ENCODE measurements around the gene TM7SF2.

Gene TM7SF2

GRCh38 chr11:65087827-65088226 lies 23.8 kb upstream of the TM7SF2 start:
- H3K4me3 ChIP-seq (ENCODE audit: low read depth, low read length), result no peak overlapping the region

GRCh38 chr11:65089621-65090020 lies 22.1 kb upstream of the TM7SF2 start:
- H3K4me3 ChIP-seq (ENCODE audit: low read depth, low read length), result no peak overlapping the region

DNA sequence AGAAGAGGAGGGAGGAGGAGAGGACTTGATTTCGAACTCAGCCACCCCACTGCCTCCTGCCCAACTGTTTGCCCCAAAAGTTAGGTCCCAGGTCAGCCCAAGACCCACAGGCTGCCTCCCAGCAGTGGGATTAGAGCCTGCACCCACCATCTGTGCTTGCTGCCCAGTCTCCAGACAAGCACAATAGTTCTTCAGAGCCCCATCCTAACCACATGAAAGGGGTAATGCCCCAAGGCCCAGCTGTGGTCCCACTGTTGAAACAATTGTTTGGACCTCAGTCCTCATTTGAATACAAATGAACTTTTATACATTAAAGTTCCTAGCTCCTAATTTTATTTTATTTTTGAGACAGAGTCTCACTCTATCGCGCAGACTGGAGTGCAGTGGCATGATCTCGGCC lies 21.0 kb upstream of the TM7SF2 start:
- H3K4me3 ChIP-seq (ENCODE audit: low read depth, low read length), result no peak overlapping the region

DNA sequence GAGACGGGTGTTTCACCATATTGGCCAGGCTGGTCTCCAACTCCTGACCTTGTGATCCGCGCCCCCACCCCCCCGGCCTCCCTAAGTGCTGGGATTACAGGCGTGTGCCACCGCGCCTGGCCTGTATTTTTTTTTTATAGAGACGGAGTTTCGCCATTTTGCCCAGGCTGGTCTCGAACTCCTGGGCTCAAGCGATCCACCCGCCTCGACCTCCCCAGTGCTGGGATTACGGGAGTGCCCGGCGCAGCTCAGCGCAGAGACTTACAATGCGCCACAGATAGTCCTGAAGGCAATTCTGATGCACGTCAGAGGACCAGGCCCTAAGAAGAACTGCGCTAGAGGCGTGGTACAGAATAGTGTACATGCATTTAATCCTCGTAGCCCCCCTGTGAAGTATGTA lies 16.2 kb upstream of the TM7SF2 start:
- no peak overlapping the region for H3K4me3 ChIP-seq (ENCODE audit: low read depth, low read length)

DNA sequence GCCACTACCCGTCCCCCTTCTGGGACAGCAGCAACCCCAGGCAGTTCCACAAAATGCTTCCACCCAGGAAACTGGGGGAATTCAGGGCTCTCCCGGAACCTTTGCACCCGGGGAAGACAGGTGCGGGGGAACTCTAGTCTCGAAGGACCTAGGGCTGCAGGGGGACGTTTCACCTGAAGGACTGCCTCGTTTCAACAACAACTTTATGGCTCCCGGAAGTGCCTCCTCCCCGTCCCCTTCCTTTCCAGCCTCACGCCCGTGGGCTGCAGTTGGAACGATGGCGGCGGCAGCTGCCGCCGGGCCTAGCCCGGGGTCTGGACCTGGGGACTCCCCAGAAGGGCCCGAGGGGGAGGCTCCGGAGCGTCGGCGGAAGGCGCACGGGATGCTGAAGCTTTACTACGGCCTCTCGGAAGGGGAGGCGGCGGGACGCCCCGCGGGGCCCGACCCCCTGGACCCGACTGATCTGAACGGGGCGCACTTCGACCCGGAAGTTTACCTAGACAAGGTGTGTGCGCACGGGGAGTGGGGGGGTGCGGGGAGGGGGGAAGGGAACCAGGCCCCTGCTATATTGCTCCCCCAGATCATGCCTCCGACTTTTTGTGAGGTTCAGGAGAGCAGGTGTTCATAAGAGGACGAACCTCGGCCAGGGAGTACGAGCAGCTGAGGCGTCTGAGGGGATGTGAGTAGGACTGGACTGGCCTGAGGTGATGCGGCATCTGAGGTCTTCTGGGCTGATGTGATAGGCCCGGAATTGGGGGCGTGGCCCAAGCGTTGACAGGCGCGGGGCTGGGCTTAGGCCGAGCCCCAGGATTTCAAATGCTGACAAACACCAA lies 15.5 kb upstream of the TM7SF2 start, which contains the start of gene VPS51:
TSS of gene VPS51 (plus strand) at position 241 of the 833 bp plus-strand sequence. CDS start at position 278, 37 bp downstream.
- peak within 1 kb of the TSS; percentile 86 for H3K4me3 ChIP-seq (ENCODE audit: low read depth, low read length)

DNA sequence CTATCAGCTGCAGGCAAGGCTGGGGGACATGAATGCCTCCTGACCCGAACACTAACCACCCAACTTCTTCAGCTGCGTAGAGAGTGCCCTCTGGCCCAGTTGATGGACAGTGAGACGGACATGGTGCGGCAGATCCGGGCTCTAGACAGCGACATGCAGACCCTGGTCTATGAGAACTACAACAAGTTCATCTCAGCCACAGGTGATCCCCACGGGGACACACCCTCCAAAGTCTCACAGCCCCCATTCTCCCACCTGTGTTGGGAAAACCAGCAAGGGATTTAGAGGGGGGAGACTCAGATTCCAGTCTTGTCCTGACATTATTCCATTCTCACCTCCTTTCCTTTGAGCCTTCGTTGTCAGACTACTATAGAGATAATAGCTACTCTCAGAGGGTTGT lies 14.7 kb upstream of the TM7SF2 start:
- peak overlapping the region; percentile 4 for H3K4me3 ChIP-seq (ENCODE audit: low read depth, low read length)

DNA sequence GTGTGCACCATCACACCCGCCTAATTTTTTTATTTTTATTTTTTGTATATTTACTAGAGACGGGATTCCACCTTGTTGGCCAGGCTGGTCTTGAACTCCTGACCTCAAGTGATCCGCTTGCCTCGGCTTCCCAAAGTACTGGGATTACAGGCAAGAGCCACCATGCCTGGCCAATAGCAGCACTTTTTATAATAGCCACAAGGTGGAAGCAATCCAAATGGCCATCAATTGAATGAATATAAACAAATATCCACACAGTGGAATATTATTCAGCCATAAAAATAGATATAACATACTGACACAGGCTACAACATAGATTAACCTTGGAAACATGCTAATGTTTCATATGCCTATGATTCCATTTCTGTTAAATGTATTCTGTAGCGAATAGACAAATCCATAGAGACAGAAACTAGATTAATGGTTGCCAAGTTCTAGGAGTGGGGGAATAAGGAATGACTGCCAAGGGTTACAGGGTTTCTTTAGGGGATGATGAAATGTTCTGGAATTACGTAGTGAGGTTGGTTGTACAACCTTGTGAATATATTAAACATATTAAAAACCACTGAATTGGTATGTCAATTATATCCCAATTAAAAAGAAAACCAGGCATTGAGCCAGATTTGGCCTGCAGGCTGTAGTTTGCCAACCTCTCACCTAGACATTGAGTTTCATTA lies 10.9 kb upstream of the TM7SF2 start:
- no peak overlapping the region for H3K4me3 ChIP-seq (ENCODE audit: low read depth, low read length)

DNA sequence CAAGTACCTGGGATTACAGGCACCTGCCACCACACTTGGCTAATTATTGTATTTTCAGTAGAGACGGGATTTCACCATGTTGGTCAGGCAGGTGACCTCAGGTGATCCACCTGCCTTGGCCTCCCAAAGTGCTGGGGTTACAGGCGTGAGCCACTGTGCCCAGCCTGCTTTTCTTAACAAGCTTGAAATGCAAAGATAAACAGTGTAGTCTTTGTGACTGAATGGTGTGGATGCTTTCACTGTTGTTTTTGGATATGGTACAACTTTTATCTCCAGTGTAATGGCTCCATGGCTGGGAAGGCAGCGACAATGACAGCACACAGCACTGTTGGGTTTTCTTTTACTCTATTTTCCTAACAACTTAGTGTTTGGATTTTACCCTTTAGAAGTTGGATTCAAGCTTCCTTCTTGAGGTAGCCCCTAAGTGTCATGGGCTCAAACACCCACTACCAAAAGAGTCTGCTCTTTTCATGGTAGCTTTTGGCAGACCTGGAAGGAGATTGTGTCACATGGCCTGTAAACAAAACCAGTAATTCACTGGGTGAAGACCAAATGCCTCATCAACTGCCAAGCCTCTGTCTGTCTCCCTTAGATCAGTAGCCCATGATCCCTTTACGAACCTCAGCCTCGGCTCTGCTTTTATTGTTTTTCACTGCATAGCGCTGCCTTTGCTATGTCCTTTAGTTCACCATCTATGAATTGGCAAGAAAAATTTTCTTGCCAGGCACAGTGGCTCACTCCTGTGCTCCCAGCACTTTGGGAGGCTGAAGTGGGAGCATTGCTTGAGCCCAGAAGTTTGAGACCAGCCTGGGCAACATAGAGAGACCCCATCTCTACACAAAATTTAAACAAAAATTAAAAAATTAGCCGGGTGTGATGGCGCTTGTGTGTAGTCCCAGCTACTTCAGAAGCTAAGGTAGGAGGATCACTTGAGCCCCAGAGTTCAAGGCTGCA lies 9.3 kb upstream of the TM7SF2 start:
- no peak overlapping the region for H3K4me3 ChIP-seq (ENCODE audit: low read depth, low read length)

- no peak overlapping the region for H3K4me3 ChIP-seq (ENCODE audit: low read depth, low read length)
Observed at GRCh38 chr11:65103476-65103875, 8.2 kb upstream of the TM7SF2 start.

DNA sequence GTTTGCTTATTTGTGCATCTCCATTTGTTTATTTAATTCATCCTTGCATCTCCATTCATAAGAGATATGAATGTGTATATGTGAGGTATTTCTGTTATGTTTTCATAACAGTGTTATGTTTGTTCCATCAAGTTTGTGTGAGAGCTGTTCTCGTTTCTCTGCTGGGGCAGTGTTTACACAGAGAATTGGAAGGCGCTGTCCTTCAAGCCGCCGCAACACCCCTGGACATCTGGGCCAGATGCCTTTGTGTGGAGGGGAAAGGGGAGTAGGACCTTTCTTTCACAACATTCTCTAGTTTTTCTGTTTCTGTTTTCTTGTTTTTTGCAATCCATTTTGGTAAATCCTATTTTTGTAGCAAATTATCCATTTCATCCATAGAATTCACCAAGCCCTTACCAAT lies 7.0 kb upstream of the TM7SF2 start:
- H3K4me3 ChIP-seq (ENCODE audit: low read depth, low read length), result no peak overlapping the region

DNA sequence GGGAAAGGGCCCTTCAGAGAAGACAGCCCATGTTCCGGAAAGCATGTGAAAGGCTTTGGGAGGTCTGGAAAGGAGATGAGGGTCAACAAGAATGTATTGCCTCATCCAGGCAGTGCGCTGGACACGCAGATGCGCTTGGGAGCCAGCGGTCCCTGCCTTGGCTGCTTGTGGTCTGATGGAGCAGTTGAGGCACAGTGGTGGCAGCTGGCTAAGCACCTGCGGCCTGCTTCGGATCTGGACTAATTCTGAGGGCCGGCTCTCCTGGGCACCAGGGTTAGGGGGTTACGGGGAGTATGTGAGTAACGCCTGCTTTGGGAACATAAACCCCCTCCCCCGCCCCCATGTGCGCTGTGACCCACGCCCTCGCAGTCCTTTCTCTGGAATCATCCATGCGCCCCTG lies 4.6 kb upstream of the TM7SF2 start:
- H3K4me3 ChIP-seq (ENCODE audit: low read depth, low read length), result no peak overlapping the region

- H3K4me3 ChIP-seq (ENCODE audit: low read depth, low read length), result no peak overlapping the region
Observed at GRCh38 chr11:65107751-65108468, 3.8 kb upstream of the TM7SF2 start.

DNA sequence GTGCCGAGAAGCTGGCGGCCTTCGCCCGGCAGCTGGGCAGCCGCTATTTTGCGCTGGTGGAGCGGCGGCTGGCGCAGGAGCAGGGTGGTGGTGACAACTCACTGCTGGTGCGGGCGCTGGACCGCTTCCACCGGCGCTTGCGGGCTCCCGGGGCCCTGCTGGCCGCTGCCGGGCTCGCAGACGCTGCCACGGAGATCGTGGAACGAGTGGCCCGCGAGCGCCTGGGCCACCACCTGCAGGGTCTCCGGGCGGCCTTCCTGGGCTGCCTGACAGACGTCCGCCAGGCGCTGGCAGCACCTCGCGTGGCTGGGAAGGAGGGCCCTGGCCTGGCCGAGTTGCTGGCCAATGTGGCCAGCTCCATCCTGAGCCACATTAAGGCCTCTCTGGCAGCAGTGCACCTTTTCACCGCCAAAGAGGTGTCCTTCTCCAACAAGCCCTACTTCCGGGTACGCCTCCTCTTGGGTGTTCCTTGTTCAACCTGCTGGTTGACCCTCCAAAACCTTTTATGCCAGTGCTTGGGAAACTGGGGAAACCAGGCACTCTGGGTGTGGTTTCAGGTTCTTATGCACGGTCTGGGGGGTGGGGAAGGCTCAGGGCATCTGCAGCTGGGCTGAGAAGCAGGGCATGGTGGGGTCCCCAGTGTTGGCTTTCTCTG lies 3.1 kb upstream of the TM7SF2 start:
- no peak overlapping the region for H3K4me3 ChIP-seq (ENCODE audit: low read depth, low read length)

DNA sequence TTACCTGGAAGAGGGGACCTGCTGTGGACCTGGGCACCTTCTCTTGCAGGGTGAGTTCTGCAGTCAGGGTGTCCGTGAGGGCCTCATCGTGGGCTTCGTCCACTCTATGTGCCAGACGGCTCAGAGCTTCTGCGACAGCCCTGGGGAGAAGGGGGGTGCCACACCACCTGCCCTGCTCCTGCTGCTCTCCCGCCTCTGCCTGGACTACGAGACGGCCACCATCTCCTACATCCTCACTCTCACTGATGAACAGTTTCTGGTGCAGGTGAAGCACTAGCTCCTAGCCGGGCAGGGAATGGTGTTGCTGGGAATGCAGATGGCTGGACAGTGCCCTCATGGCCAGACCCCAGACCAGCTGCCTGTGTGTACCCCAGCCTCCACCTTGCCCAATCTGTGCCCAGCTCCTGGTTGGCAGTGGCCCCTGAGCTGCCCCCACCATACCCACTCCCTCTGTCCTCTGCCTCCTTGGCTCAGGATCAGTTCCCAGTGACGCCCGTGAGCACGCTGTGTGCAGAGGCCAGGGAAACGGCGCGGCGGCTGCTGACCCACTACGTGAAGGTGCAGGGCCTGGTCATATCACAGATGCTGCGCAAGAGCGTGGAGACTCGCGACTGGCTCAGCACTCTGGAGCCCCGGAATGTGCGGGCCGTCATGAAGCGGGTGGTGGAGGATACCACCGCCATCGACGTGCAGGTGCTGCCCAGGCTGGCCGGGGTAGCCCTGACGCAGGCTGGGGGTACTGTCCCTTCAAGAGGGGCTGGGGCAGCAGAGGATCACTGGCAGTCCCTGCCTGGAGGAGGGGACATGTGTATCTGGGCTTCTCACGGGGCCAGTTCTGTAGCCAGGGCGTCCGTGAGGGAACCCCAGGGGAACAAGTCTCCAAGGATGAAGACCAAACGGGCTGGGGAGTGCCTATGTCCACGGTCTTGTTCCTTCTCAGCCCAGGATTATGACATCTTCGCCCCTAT lies 2.2 kb upstream of the TM7SF2 start:
- no peak overlapping the region for H3K4me3 ChIP-seq (ENCODE audit: low read depth, low read length)

- H3K4me3 ChIP-seq (ENCODE audit: low read depth, low read length), result no peak overlapping the region
Observed at GRCh38 chr11:65110354-65110861, 1.3 kb upstream of the TM7SF2 start.

DNA sequence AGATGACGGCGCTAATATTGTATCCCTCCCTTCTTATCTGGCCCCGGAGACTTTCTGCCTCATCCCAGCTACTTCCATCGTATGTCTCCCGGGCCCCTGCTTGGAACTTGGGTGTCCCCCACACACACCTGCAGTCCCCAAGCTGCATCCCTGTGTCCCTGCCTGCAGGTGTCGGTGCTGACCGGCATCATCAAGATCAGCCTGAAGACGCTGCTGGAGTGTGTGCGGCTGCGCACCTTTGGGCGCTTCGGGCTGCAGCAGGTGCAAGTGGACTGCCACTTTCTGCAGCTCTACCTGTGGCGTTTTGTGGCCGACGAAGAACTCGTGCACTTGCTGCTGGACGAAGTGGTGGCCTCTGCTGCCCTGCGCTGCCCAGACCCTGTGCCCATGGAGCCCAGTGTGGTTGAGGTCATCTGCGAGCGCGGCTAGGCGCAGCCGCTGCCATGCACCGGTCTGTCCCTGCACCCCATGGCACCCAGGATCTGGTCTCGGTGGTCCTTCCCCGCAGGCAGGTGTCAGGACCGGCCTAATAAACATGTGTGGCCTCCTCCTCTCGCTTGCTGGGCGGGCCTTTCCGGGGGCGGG lies 421 bp upstream of the TM7SF2 start:
- no peak overlapping the region for H3K4me3 ChIP-seq (ENCODE audit: low read depth, low read length)

- H3K4me3 ChIP-seq (ENCODE audit: low read depth, low read length), result peak overlapping the region; percentile 65
Observed at GRCh38 chr11:65112546-65113360, 1.1 kb downstream of the TM7SF2 start.

All from iPS-11a (cell line).